ENCODE measurements around the gene PCK2.
"Not testable (repeated sequence)": the region's sequence is repeated elsewhere in the genome, so short reads cannot be mapped to it uniquely, and the experiment has no call there.

PCK2 gene
- total RNA-seq: 16.1 to 19.3 reads per million in 2 donors

DNA sequence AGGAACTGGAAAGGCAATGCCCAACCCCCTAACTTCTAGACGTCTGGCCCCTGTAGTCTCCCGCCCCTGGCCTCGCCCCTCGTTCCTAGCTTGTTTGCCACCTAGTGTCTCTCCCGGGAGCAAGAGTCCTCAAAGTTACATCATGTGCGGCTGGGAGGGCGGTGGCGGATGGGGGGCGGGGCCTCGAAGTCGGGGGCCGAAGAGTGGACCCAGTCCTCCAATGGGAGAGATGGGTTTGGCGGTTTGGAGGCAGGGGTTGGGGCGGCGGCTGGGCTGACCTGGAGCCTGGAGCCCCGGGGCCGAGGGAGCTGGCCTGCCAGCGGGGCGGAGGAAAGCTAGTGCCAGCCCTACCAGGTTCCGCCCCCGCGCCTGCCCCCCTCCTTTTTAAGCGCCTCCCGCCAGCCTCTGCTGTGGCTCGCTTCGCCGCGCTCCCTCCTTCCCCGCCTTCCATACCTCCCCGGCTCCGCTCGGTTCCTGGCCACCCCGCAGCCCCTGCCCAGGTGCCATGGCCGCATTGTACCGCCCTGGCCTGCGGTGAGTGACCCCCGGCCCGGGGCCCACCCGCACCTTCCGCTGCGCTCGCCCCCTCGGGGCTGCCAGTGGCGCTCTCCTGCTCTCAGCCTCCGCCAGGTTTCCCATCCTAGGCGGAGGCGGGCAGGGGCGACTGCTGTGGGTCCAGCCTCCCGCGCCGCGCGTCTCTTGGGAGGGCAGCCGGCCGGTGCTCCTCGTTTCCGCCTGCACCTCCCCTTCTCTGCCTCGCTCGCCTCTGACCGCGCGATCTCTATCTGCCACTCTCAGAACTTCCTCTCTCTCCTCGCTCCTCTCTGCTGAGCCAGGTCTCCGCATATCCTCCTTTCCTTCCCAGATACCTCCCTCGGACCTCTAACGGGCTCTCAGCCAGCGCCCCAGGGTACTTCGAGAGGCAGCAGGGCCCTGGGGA is at the start of gene PCK2:
Gene PCK2 (plus strand): TSS at position 411 of the 940 bp plus-strand sequence. CDS start 95 bp downstream, at position 506.
- peak; percentile 57 for DNase-seq

DNA sequence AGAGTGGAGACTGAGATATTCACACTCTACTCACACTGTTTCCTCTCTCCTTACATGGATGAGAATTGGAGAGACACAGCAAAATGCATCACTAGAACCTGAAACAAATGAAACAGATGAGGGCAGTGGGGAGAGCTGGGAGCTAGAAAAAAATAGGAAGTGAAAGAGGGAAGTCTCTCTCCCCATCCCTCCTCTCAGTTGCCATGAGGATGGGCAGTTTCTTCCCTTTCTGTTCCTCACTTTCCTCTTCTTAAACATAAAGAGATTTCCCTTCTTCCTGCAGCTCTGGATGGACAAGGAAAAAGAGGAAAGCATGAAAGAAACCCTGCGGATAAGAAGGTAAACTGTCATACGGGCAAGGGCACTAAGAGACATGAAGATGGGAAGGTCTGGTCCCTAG is 45.1 kb upstream of the PCK2 start:
- DNase-seq: not testable (repeated sequence)

DNA sequence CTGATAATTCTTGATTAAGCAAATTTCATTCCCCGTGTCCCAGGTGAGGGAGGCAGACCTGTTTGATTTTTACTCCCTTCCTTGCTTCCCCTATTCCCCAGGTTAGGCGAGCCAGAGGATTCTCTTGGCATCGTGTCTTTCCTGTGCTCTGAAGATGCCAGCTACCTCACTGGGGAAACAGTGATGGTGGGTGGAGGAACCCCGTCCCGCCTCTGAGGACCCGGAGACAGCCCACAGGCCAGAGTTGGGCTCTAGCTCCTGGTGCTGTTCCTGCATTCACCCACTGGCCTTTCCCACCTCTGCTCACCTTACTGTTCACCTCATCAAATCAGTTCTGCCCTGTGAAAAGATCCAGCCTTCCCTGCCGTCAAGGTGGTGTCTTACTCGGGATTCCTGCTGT is 43.4 kb upstream of the PCK2 start:
- not testable (repeated sequence) for DNase-seq

DNA sequence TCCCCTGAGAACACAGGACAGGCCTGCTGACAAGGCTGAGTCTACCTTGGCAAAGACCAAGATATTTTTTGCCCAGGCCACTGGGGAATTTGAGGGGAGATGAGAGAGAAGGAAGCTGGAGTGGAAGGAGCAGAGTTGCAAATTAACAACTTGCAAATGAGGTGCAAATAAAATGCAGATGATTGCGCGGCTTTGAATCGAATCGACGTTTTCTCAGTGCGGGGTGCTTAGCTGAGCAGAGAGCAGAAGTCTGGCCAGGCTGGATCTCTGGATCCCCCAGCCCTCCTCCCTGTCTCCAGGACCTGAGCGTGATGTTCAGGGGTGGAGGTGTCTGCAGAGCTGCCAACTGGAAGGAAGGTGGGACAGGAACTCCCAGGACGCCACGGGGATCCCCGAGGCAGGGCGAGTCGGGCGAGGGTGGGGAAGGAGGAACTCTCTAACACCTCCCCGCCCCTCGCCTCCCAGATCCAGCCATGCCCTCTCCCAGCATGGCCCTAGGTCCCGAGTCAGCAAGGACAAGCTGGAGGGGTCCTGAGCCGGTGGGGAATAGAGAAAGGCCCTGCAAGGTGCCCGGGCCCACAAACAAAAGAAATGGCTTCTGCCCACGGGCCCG is 42.8 kb upstream of the PCK2 start:
- DNase-seq: no peak

DNA sequence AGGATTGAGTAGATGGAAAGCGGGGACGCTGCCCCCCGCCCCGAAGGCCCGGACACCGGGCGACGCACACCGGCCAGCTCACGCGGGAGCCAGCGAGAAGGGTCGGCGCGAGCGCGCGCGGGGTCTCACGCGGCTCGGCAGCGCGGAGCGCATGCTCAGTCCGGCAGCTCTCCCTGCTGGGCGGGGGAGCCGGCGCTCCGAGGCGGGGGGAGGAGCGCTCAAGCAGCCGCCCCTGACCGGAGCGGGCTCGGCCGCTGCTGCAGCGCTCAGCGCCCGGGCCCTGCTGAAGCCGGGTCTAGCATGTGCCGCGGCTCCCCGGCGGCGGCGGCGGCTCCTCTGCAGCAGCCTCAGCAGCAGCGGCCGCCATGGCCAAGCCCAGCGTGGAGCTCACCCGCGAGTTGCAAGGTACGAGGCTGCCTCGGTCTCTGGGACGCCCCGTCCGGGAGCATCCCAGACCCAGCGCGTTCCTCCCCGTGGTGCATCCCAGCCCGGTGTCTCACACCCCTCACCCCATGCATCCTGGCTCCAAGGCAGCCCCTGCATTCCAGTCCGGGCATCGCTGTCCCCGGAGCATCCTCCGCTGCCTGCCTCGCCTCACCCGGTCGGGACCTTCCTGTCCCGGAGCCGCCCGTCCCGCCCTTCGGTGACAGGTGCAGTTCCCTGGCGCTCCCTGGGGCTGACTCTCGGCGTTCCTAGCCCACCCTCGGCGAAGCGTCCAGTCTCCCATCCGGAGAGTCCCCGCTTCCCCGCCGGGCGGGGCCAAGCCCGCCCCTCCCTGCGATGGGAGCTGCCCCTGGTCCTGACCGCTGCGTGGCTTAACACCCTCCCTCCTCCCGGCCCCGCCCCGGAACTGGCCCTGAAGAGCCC is 42.1 kb upstream of the PCK2 start, which contains the start of gene CARMIL3:
Gene CARMIL3 (plus strand): TSS at position 221 of the 867 bp plus-strand sequence. CDS start 145 bp downstream, at position 366.
- peak; percentile 50 for DNase-seq

DNA sequence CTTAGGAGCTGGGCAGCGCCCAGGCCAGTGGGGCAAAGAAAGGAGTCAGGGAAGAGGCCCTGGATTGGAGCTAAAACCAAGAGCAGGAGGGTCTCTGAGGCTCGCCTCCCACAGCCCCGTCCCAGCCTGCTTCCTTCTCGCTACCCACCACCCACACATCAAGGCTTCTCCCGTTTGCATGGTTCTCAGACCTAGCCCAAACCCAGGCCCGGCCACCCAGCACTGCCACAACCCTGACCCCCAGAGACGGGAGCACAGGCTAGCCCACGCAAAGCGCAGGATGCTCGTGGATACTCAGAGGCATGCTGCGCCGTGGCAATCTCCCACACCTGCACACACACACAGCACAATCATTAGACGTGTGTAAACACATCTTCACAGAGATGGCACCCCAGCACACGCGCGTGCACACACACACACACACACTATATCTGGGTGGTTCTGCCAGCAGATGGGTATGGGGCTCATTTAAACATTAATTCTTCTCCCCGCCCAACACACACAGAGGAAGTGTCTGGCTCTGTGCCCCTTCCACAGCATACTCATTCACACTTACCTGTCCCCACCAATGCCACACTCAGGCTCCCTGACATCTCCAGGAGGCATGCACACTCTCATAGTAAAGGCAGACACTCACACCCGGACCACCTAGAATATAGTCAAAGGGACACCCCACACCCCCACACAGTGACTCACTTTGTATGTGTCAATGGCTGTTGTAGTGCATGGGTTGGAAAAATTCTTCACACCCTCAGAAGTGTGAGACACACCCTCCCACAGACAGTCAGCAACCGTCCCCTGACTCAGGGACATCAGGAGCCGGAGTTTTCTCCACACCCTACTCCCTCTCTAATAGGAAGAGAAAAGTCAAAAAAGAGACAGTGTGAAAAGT is 41.2 kb upstream of the PCK2 start:
- no peak for DNase-seq

DNA sequence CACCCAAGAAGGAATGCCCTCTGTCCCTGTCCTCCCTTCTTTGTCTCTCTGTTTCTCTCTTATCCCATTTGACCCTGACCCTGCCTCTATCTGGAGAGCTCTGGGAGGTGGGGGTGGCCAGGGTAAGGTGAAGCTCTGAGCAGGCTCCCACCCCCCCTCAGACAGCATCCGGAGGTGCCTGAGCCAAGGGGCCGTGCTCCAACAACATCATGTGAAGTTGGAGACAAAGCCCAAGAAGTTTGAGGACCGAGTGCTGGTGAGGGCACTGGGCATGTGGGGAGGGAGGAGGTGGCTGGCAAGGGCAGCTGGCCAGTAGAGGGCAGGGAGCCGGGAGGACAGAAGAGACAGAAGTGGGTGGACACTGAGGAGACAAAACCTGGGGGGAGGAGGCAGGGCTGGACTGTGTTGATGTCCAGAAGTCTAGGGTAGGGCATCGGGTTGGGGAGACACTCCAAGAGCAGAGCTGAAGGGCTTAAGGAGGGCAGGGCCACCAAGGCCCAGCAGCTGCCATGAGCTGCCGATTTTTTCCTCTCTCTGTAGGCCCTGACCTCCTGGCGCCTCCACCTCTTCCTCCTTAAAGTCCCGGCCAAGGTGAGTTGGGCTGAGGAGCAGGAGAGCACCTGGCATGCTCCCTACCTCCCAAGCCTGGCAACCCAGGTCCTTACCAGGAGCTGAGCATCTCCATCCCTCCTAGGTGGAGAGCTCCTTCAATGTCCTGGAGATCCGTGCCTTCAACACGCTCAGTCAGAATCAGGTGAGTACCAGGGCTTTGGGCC is 40.4 kb upstream of the PCK2 start:
- no peak for DNase-seq

DNA sequence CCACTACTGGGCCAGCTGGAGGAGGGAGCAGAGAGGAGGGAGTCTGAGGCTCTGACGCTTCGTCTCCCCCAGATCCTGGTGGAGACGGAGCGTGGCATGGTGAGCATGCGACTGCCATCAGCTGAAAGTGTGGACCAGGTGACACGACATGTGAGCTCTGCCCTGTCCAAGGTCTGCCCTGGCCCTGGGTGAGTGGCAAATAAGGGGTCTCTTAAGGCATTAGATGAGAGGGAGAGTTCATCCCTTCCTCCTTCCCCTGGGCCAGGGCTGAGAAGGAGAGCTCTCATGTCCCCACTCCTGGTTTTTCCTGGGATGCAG is 39.8 kb upstream of the PCK2 start:
- no peak for DNase-seq

DNA sequence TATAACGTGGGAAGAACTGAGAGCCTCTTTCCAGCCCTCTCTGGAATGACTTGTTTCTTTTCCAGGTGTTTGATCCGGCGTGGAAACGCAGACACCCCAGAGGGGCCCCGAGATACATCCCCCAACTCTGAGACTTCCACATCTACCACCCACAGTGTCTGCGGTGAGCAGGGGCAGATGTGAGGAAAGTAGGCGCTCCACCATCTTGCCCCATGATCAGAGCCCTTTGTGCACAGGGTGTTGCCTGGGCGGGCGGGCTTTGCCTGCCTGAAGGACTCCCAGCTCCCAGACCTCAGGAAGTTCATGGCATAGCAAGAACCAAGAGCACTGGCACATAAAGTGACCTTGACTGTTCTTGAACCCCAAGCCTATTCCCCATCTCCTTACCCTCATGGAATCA is 39.5 kb upstream of the PCK2 start:
- no peak for DNase-seq

DNA sequence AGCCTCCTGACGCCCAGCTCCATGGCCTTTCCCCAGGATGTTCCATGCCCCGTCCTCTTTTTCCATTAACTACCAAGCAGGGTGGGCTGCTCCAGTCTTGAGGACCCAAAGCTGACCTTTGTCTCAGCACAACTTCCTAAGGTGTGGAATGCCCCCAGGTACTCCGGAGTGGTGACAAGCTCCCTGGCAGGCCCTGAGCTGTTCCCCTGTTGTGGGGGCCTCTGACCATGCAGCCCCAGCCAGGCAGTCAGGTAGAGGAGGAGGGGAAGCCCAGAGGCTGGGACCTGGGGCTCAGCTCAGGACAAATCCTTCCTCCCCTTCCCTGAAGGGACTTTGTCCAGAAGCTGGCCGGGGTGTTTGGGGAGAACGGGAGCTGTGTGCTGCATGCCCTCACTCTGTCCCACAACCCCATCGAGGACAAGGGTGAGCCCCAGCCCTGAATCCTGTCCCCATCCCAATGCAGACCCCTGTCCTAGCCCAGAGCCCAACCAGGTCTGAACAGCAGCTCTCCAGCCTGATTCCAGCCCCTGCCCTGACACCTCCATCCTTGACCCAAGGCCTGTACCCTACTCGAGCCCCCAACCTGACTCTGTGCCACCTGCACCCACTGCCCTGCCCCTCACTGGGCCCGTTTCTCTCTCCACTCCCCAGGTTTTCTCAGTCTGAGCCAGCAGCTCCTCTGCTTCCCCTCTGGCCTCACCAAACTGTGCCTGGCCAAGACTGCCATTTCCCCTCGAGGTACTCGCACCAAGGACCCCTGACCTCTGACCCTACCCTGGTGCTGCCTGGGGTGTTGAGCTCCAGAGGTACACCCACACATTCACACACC is 37.9 kb upstream of the PCK2 start:
- DNase-seq: no peak

DNA sequence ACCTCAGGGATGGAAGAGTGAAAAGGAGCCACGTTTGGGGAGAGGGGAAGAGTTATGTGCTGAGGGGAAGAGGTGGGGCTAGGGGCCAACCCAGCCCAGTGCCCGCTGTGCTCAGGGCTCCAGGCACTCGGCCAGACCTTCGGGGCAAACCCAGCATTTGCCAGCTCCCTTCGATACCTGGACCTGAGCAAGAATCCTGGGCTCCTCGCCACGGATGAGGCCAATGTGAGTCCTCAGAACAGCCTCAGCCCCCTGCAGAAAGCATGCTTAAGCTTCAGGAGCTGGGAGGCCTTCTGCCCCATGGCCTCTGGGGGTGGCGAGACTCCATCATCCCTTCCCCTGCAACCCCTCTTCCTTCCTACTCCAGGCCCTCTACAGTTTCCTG is 37.3 kb upstream of the PCK2 start:
- DNase-seq: no peak

DNA sequence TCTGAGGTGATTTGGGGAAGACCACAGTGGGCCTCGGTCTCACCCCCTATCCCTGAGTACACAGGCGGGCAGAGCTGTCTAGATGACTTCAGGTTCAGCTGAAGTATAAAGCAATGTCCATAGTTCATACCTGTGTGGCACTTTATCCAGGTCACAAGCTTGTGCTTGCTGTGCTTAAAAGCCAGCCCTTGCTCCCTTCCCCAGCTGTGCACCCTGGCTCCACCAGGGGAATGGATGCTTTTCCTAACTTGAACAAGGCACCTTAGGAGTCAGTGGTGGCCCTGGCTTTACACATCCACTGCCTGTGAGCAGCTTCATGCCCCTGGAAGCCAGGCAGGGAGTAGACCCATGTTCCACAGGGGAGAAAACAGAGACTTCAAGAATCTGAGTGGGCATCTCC is 36.8 kb upstream of the PCK2 start:
- DNase-seq: no peak

DNA sequence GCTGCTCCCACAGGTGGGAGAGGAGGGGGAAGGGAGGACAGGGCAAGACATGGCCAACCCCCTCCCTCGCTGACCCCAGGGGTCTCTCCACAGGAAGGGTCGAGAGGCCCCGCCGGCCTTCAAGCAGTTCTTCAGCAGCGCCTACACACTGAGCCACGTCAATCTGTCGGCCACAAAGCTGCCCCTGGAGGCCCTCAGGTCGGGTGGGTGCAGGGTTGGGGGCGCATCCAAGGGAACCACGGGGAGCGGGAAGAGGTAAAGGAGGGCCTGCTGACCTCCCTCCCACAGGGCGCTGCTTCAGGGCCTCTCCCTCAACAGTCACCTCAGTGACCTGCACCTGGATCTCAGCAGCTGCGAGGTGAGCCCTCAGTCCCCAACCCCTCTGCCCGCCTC is 36.2 kb upstream of the PCK2 start:
- DNase-seq: no peak

DNA sequence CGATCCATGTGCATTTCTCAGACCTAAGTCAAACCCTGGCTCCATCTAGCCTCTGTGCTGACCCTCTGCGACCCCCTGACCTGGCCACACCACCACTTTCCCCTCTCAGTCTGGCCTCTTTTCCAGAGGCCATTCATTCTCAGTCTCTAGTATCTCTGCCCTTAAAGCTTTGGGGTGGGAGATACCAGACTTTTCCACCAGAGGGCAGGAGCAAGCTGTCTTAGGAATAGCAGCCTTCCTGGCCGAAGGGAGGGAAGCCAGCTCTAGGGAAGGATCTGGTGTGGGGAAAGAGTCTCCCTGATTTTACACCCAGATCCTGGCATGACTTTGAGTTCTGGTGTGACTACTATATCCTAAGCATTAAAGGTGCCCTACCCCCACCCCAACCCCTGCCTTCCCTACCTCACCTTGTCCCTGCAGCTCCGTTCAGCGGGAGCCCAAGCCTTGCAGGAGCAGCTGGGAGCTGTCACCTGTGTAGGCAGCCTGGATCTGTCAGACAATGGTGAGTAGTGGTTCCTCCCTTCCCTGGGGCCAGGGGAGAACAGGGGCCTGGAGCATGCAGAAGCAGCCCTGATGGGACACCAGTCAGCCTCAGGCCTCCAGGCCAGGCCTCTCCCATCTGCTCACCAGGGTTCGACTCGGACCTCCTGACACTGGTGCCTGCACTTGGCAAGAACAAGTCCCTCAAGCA is 35.7 kb upstream of the PCK2 start:
- DNase-seq: no peak

DNA sequence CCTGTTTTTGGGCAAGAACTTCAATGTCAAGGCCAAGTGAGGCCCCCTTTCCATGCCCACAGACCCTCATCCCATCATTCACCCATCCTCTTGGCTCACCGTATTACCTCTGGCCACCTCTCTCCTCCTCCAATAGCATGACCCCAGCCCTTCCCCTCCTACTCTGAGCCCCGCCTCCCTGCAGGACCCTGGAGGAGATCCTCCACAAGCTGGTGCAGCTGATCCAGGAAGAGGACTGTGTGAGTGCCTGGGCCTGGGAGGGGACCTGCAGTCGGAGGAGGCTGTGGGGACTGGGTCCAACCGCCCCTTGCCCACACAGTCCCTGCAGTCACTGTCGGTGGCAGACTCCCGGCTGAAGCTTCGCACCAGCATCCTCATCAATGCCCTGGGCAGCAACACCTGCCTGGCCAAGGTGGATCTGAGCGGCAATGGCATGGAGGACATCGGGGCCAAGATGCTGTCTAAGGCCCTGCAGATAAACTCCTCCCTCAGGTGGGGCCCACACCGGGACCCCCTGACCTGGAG is 35.1 kb upstream of the PCK2 start:
- DNase-seq: no peak

DNA sequence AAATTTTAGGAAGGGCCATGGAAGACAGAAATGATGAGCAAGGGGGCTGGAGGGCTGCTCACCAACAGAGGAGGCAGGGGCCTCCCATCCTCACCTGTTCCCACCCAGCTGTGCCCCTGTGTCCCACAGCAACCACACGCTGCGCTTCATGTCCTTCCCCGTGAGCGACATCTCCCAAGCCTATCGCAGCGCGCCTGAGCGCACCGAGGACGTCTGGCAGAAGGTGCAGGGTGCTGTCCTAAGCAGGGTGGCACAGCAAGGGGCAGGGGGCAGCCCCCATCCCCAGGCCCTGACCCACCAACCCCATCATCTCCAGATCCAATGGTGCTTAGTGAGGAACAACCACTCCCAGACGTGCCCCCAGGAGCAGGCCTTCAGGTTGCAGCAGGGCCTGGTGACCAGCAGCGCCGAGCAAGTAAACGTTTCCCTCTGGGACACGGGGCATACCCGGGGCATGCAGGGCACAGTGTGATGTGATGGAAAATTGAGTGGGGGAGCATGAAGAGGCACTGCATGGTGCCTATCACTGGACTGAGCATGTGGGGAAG is 34.2 kb upstream of the PCK2 start:
- no peak for DNase-seq

DNA sequence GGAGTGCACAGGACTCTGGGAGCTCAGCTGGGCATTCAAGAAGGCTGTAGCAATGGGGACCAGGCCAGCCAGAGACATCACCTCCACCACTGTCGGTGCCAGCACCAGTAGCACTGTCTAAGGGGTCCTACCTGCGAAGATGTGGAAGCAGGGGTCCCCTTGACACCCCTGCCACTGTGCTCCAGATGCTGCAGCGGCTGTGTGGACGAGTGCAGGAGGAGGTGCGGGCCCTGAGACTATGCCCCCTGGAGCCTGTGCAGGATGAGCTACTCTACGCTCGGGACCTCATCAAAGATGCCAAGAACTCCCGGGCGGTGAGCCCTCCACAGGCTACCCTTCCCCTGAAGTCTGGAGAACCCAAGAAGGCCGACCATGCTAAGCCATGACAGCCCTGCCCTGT is 33.7 kb upstream of the PCK2 start:
- DNase-seq: no peak

DNA sequence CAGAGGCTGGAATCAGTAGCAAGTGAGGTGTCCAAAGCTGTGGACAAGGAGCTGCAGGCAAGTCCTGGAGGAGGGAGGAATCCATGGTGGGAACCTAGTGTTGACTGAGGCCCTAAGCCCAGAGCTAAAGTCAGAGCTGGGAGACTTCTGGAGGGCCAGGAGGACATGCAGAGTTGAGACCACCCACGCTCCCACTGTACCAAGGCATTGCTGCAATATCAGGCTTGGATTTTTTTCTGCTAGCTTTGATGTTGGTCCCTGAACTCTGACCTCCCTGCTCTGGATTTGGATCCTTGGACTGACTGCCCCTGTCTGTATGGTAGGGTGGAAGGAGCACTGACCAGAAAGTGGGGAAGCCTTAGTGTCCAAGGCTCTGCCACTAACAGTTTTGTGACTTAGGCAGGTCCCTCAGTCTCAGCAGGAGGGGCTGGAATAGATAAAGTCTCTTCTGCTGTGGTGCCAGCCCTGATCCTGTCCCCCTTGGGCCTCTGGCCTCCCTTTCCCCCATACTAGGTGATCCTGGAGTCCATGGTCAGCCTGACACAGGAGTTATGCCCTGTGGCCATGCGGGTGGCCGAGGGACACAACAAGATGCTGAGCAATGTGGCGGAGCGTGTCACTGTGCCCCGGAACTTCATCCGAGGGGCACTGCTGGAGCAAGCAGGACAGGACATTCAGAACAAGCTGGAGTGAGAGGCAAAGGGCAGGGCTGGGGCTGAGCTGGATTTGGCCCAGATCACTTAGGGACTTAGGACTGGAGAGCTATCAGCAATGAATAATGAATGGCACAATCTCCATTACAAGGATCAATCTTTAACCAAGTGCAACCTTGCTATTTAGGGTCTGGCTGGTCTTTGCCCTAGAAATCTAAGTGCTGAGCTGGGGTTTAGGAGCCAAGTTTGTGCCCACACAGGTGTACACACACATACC is 32.9 kb upstream of the PCK2 start:
- DNase-seq: no peak
